Osteoblast (primary cell): Measurements from ENCODE around the gene ADAMTS13. TPM values are rescaled to one million over a fixed set of nuclear protein-coding genes. Genes with fewer than 3 reads are reported as not detected.

Source experiments
- DNase-seq: peaks from one replicate; pipeline ENCODE4 v3.0.0; 2011; ENCODE audit warnings: low spot score, mixed read lengths; ENCODE audit not compliant: insufficient read length; ENCODE audit errors: missing footprints
- H2AFZ ChIP-seq: 2 replicates; pipeline ENCODE4 v1.6.0; 2011; ENCODE audit warnings: mild to moderate bottlenecking, low read length
- H3K27ac ChIP-seq: 2 replicates; pipeline ENCODE4 v1.5.1; 2011; ENCODE audit warnings: mild to moderate bottlenecking, low read depth, low read length, moderate library complexity
- H3K27me3 ChIP-seq: 2 replicates; pipeline ENCODE4 v1.6.0; 2012; ENCODE audit warnings: mild to moderate bottlenecking, control low read depth, inconsistent platforms, low read length, moderate library complexity; ENCODE audit not compliant: insufficient read depth
- H3K36me3 ChIP-seq: 2 replicates; pipeline ENCODE4 v1.5.1; 2011; ENCODE audit warnings: mild to moderate bottlenecking, low read length, control low read depth, moderate library complexity; ENCODE audit not compliant: insufficient read depth
- H3K4me1 ChIP-seq: 2 replicates; pipeline ENCODE4 v1.5.1; 2011; ENCODE audit warnings: mild to moderate bottlenecking, low read length, control low read depth, moderate library complexity; ENCODE audit not compliant: insufficient read depth
- H3K4me2 ChIP-seq: 2 replicates; pipeline ENCODE4 v1.6.0; 2011; ENCODE audit warnings: mild to moderate bottlenecking, low read length; ENCODE audit not compliant: insufficient read depth
- H3K4me3 ChIP-seq: fragments of 200-600 bp; sonication (generic); 3 replicates; pipeline ENCODE4 v1.5.1; 2012; ENCODE audit warnings: mild to moderate bottlenecking, low read length, inconsistent platforms; ENCODE audit not compliant: insufficient read depth
- H3K79me2 ChIP-seq: 2 replicates; pipeline ENCODE4 v1.6.0; 2012; ENCODE audit warnings: mild to moderate bottlenecking, low read length, control low read depth, inconsistent platforms; ENCODE audit not compliant: insufficient read depth
- H3K9me3 ChIP-seq: 2 replicates; pipeline ENCODE4 v1.5.1; 2011; ENCODE audit warnings: low read depth, low read length, control low read depth
- H4K20me1 ChIP-seq: 2 replicates; pipeline ENCODE4 v1.6.0; 2012; ENCODE audit warnings: mild to moderate bottlenecking, low read length, control low read depth; ENCODE audit not compliant: insufficient read depth
- CTCF ChIP-seq: IDR thresholded peaks from 2 replicates; pipeline ENCODE4 v1.5.1; 2011; ENCODE audit warnings: mild to moderate bottlenecking, low read depth, low read length, moderate library complexity; ENCODE audit errors: extremely low read depth
- total RNA-seq: library from RNA; depleted of rRNA; stranded (reverse); fragments of >200 nt; gene quantifications from 2 replicates; pipeline ENCODE4 v1.2.3, GENCODE V29; 2012

ADAMTS13 gene
- total RNA-seq, 1 donor, result 1.4 TPM

- Histone ChIP-seq H3K27me3 (no peaks in the 10 kb centered on the region), H4K20me1 (peaks cover 7% of the 10 kb centered on the region), H3K4me2 (no peak overlapping the region), H3K4me3 (no peak overlapping the region), H3K36me3 (no peaks in the 10 kb centered on the region), H2AFZ (no peak overlapping the region), H3K27ac (no peak overlapping the region), H3K4me1 (peaks cover 7% of the 10 kb centered on the region), H3K9me3 (no peaks in the 10 kb centered on the region), H3K79me2 (peaks cover 15% of the 10 kb centered on the region)
- peak; percentile 23 for DNase-seq
- no peak for TF ChIP-seq CTCF
Measured at GRCh38 chr9:133379153-133380086, 42.7 kb upstream of the ADAMTS13 start.

- Histone ChIP-seq H3K79me2 (peaks cover 1% of the 10 kb centered on the region), H3K27ac (no peak overlapping the region), H3K36me3 (no peaks in the 10 kb centered on the region), H3K4me3 (no peak overlapping the region), H3K4me1 (peaks cover 7% of the 10 kb centered on the region), H4K20me1 (no peaks in the 10 kb centered on the region), H3K9me3 (no peaks in the 10 kb centered on the region), H3K27me3 (no peaks in the 10 kb centered on the region), H2AFZ (no peak overlapping the region), H3K4me2 (no peak overlapping the region)
- no peak for DNase-seq
- TF ChIP-seq CTCF, result no peak
Measured at GRCh38 chr9:133380734-133381133, 41.4 kb upstream of the ADAMTS13 start.

- Histone ChIP-seq H3K27me3 (no peaks in the 10 kb centered on the region), H3K27ac (no peak overlapping the region), H4K20me1 (no peaks in the 10 kb centered on the region), H3K79me2 (no peaks in the 10 kb centered on the region), H3K4me3 (no peak overlapping the region), H2AFZ (no peak overlapping the region), H3K36me3 (no peaks in the 10 kb centered on the region), H3K9me3 (no peaks in the 10 kb centered on the region), H3K4me2 (no peak overlapping the region), H3K4me1 (no peaks in the 10 kb centered on the region)
- TF ChIP-seq CTCF, result no peak
- DNase-seq, result no peak
Measured at GRCh38 chr9:133382507-133383141, 39.5 kb upstream of the ADAMTS13 start.

DNA sequence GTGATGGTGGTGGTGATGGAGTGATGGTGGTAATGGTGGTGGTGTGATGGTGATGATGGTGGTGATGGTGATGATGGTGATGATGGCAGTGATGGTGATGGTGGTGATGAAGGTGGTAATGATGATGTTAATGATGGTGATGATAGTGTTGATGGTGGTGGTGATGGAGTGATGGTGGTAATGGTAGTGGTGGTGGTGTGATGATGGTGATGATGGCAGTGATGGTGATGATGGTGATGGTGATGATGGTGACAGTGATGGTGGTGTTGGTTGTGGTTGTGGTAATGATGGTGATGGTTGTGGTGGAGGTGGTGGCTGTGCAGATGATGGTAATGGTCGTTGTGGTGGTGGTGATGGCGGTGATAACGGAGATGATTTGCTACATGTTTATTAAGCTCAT lies 38.7 kb upstream of the ADAMTS13 start:
- Histone ChIP-seq H3K27ac (no peak overlapping the region), H2AFZ (no peak overlapping the region), H3K4me1 (no peaks in the 10 kb centered on the region), H3K9me3 (no peaks in the 10 kb centered on the region), H3K27me3 (no peaks in the 10 kb centered on the region), H3K79me2 (no peaks in the 10 kb centered on the region), H4K20me1 (no peaks in the 10 kb centered on the region), H3K4me2 (no peak overlapping the region), H3K36me3 (no peaks in the 10 kb centered on the region), H3K4me3 (no peak overlapping the region)
- no peak for TF ChIP-seq CTCF
- no peak for DNase-seq
